Dermis microvascular lymphatic vessel endothelial cell (primary cell): Measurements from ENCODE around the gene OR1M1. TPM values are rescaled to one million over a fixed set of nuclear protein-coding genes. Genes with fewer than 3 reads are reported as not detected.
"Not testable (repeated sequence)": the region's sequence is repeated elsewhere in the genome, so short reads cannot be mapped to it uniquely, and the experiment has no call there.

Experiments used
- DNase-seq, 2 donors: peaks; one replicate each; pipeline versions ENCODE4 v3.0.0 to v3.0.0-alpha.2; 2010; ENCODE audit warnings: low read depth in 2 of 2
- total RNA-seq: library from RNA; depleted of rRNA; stranded (reverse); fragments of >200 nt; gene quantifications from 2 replicates; pipeline ENCODE4 v1.2.1, GENCODE V29; 2014

OR1M1 gene
- not detected in 2 replicates for total RNA-seq

DNA sequence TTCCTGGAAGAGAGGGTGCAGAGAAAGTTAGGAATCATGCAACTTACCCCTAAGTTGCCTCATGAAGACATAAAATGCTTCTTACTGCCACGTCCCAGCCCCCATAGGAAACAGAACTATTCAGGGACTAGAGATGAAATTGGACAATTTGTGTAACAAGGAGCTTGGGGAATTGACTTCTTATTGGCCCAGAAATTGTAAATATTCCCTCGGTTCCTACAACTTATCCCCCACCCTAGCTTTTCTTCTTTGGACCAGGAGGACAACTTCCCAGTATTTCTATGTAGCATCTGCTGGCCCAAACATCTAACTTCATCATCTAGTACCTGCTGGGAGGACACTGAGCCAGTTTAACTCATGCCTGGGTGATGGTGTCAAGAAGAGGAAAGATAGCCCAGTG is at the start of gene OR1M1:
TSS of gene OR1M1 (plus strand) at position 301 of the 400 bp plus-strand sequence. CDS start 6,184 bp downstream, outside the sequence.
- DNase-seq, result no peak

GRCh38 chr19:9037400-9038062 is 49.3 kb upstream of the OR1M1 start:
- DNase-seq, result no peak

DNA sequence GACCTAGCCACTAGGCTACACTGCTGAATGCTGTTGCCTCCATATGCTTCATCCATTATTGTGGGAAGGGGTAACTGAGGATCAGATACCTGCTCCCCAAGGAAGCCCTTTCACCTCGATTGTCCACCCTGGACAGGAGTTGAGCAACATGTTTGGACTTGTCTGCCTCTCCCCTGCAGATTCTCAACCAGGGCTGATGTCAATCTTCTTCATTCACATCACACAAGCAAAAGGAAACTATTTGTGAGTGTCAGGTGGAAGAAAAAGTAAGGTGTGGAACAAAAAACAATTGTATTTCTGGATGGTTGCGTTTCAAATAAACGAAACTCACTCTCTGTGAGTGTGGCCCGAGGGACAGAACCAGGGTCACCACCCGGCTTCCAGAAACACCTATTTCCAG is 47.1 kb upstream of the OR1M1 start:
- no peak for DNase-seq

GRCh38 chr19:9040131-9040530 is 46.7 kb upstream of the OR1M1 start:
- DNase-seq, result no peak

- DNase-seq, result no peak
Measured at GRCh38 chr19:9041023-9041422, 45.8 kb upstream of the OR1M1 start.

- no peak for DNase-seq
Measured at GRCh38 chr19:9043524-9043923, 43.3 kb upstream of the OR1M1 start.

DNA sequence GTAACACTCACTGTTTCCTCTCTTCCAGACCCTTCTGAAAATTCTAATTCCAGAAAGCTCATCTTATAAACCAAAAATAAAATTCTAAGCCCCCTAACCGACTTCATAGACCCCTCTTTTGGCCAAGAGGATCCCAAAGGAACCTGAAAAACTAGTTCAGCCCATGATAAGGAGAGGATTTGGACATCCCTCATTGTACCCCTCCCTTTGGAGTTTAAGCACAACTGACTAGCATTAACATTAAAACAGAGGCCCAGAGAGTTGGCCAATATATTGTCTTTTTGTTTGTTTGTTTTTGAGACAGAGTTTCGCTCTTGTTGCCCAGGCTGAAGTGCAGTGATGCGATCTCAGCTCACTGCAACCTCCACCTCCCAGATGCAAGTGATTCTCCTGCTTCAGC is 42.4 kb upstream of the OR1M1 start:
- DNase-seq, result no peak

DNA sequence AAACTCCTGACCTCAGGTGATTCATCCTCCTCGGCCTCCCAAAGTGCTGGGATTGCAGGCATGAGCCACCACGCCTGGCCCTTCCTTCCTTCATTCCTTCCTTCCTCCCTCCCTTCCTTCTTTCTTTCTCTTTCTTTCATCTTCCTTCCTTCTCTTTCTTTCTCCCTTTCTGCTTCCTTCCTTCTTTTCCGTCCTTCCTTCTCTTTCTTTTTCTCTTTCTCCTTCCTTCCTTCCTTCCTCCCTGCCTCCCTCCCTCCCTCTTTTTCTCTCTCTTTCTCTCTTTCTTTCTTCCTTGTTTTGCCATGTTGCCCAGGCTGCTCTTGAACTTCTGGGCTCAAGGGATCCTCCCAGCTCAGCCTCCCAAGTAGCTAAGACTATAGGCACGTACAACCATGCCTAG is 40.2 kb upstream of the OR1M1 start:
- DNase-seq, result no peak

DNA sequence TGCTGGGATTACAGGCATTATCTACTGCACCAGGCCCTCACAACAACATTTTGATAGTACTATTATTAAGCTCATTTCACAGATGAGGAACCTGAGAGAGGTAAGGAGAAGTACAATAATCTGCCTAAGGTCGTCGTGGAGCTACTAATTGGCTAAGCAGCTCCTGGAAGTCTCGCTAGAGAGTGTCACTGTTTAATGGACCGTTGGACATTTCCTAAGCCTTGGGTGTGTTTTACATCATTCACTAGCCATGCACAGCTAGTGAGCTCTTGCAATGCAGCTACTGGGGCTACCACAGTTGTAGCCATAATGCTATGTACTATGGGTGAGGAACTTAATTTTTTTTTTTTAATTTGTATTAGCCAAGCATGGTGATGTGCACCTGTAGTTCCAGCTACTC is 34.0 kb upstream of the OR1M1 start:
- no peak for DNase-seq

- not testable (repeated sequence) for DNase-seq
Measured at GRCh38 chr19:9053674-9054073, 33.2 kb upstream of the OR1M1 start.

GRCh38 chr19:9054207-9054606 is 32.7 kb upstream of the OR1M1 start:
- no peak for DNase-seq

DNA sequence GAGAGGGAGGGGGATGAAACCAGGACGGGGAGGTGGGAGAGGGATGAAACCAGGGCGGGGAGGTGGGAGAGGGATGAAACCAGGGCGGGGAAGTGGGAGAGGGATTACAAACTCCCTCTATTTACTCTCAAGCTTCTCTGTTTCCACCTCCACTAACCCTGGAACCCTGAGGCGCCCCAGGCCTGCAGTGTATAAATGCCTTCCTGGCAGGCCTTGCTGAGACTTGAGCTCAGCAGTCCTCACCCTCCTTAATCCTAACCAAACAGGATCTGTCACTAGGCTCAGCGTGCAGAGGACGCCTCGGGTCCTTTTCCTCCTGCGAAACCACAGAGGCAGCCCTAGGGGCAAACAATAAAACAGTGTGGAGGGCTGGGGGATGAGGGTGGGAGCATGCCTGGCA is 32.1 kb upstream of the OR1M1 start:
- DNase-seq, result no peak

DNA sequence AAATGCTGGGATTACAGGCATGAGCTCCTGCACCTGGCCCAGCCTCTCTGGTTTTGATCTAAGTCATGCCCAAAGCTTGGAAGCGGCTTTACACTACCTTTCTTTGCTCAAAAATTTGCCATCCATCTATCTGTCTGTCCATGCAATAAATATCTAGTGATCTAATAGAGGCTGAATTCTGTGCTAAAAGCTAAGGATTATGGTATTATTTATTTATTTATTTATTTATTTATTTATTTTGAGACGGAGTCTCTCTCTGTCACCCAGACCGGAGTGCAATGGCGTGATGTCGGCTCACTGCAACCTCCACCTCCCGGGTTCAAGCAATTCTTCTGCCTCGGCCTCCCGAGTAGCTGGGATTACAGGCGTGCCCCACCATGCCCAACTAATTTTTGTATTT is 30.7 kb upstream of the OR1M1 start:
- DNase-seq, result not testable (repeated sequence)

GRCh38 chr19:9057505-9058258 is 29.2 kb upstream of the OR1M1 start:
- no peak for DNase-seq

DNA sequence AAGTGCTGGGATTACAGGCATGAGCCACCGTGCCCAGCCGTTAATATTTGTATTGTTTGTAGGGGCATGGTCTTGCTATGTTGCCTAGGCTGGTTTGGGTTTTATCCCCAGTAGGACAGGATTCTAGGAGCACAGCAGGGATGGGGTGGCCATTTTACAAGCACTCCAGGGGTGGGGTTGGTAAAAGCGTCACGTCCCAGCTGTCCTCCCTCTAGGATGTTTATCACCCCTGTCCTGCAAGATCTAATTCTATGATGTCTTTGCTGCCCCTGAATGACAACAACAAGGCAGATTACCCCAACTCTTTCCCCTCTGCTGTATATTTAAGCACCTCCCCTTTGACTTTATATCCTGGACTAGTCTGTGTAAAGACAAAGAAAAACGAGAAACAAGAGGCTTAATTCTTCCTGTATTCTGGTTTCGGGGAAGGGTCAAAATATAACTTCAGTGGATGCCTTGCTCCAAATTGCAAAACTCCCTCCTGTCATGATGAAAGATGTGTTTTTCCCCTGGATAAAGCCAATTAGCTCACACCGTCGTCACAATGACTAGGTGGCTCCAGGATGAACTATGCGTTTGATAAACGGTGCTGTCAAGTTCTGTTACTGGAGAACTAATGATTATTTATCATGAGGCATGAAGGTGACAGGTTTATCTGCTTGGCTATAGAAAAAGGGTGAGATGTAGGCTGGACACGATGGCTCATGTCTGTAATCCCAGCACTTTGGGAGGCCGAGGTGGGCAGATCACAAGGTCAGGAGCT is 27.8 kb upstream of the OR1M1 start:
- DNase-seq, result no peak

DNA sequence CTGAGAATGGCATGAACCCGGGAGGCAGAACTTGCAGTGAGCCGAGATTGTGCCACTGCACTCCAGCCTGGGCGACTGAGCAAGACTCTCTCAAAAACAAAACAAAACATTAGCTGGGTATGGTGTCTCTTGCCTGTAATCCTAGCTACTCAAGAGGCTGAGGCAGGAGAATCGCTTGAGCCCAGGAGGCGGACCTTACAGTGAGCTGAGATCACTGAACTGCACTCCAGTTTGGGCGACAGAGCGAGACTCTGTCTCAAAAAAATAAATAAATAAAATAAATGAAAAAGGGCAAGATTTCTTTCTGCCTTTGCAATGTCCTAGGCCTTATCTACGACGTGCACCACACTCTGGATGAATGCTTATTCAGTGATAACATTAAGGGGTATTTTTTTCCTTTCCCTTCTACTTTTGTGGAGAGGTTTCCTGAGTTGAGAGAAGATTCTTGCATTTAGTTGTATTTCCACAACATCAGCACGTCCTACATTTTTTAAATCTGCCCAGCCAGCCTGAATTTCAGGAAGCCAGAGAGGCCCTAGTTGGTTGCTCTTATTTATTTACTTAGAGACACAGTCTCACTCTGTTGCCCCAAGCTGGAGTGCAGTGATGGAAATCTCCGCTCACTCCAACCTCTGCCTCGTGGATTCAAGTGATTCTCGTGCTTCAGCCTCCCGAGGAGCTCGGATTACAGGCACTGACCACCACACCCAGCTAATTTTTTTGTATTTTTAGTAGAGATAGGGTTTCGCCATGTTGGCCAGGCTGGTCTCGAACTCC is 26.1 kb upstream of the OR1M1 start:
- DNase-seq, result no peak

GRCh38 chr19:9061879-9062278 is 25.0 kb upstream of the OR1M1 start:
- no peak for DNase-seq

DNA sequence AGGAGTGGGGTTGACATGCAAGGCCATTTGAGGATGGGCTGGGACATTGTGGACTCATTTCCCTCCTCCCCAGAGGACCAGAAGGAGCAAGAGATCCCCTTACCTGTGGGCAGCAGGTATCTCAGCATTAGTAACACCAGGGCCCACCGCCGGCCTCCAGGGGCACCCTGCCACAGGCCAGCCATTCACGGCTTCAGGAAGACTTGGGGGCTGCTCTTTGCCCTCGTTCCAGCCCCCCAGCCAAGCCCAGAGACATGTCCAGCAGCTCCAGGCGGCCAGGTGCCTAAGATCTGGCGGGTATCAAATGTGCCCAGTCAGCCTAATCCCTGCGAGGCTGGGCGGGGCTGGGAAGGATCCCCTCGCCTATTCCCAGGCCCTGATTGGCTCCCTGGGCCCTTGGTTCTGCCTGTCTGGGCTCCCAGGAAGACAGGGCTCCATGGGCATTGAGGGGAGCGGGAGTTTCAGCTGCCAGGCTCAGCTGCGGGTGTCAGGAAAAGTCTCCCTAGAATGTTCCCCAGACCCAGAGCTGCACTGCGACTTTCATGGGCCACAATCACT is 21.3 kb upstream of the OR1M1 start:
- DNase-seq, result no peak

DNA sequence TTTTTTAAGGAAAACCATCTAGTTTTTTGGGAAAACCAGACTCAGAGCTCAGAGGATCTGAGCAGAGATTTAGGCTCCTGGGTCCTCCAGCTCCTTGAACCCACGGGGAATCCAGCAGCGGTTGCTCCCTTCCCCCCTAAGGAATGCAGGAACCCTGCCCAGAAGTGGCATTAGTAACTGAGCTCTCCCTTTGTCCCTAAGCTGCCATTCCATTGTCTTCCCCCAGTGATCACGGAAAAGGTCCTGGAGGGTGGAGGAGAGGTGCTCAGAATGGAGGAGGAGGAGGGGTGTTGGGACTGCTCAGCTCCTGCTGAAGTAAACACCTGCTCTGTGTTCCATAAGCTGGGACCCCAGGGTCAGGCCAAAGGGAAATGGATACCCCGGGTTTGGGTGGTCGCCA is 16.8 kb upstream of the OR1M1 start:
- DNase-seq, result no peak

DNA sequence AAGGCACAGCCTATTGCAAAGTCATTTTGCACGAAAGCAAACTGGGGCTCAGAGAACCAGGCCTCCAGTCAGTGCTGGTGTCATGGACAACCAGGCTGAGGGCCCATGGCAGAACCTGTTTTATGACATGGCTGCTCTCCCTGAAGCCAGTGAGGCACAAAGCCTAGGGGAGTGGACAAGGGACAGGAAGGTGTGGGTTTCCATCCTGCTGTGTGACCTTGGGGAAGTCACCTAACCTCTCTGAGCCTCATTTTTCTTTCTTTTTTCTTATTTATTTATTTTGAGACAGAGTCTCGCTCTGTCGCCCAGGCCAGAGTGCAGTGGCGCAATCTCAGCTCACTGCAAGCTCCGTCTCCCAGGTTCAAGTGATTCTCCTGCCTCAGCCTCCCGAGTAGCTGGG is 15.1 kb upstream of the OR1M1 start:
- DNase-seq, result not testable (repeated sequence)

GRCh38 chr19:9073806-9074205 is 13.1 kb upstream of the OR1M1 start:
- DNase-seq, result no peak
